ENCODE results near the gene KDM2B.

KDM2B gene

DNA sequence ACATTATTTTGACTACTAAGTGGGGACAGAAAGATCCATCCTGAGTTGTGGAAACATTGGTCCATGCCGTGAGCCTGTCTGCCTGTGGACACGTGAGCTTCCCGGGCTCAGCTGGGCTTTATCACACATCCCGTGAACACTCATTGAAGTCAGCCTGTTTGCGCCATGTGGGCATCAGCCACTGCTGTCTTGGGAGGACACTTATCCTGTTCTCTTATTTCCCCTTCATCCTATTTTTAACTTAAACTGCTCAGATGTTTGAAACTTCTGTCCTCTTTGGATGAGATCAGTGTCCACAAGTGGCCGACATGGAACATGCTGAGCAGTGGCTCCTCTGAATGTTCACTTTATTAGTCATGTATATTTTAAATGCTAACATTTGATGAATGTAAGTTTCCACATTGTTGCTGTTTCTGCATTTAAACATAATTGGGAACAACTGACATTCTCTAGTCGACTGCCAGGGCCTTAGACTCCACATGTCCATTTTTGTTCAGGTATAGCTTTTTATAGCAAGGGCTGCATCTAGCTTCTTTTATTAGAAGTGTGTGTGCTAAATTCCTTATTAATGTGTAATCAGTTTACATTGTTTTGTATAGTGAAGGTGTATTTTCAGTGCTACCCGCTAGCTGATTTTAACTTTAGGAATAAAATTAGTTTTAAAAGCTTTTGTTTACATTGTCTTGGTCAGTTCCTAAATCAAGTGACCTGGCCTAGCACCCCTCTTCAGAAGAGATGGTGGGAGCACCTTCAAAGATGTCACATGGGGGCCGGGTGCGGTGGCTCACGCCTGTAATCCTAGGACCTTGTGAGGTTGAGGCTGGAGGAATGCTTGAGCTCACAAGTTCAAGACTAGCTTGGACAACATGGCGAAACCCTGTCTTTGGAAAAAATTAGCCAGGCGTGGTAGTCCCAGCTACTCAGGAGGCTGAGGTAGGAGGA, 156.9 kb downstream of the KDM2B start:
- ChIA-PET CTCF (interaction anchor here (1.0 to 4.8 kb wide), 9 partner anchors 10 to 33 kb away, joined by 3 to 35 read pairs (median 4); no protein-coding TSS in a partner anchor), POLR2A (no interaction called here)
- TF ChIP-seq CTCF (IDR thresholded peaks at IDR 0.05; ENCODE audit: control extremely low read depth, extremely low read depth, low read depth, missing control alignments) = no peak
- no peak for DNase-seq (ENCODE audit: extremely low spot score)

DNA sequence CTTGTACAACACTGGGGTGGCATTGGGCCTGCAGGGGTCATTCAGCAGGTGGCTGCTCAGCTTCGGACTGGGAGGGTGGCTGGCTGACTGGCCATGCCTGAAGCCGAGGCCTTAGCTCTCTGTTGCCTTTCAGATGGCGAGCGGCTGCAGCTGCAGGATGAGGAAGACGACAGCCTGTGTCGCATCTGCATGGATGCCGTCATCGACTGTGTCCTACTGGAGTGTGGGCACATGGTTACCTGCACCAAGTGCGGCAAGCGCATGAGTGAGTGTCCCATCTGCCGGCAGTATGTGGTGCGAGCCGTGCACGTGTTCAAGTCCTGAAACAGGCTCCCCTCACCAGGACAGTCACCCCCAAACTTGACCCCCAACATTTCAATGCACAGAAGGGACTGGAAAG, 157.6 kb downstream of the KDM2B start:
- no peak for TF ChIP-seq CTCF (IDR thresholded peaks at IDR 0.05; ENCODE audit: control extremely low read depth, extremely low read depth, low read depth, missing control alignments)
- POLR2A ChIA-PET = no interaction called here
- CTCF ChIA-PET = interaction anchor here (1.0 to 4.8 kb wide), 7 partner anchors 10 to 32 kb away, joined by 3 to 35 read pairs (median 5); no protein-coding TSS in a partner anchor
- DNase-seq (ENCODE audit: extremely low spot score) = no peak

DNA sequence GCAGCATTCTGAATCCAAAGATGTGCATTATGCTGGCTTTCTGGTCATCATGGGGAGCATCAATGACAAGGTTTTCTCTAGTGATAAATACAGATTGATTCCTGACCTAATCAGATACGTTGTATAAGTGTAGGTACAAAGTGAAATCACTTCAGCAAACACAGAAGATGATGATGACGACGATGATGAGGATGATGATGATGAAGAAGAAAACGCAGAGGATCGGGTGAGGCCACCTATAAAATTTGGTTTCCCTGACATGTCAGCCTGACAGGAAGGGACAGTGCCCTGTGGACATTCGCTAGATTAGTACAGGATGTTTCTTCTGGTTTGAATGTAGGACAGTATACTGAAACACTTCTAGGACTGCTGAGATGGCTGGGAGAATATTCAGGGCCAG, 160.7 kb downstream of the KDM2B start:
- ChIA-PET CTCF (interaction anchor here (0.9 to 1.2 kb wide), 3 partner anchors 74 to 97 kb away, joined by 3 read pairs; no protein-coding TSS in a partner anchor), POLR2A (no interaction called here)
- no peak for TF ChIP-seq CTCF (IDR thresholded peaks at IDR 0.05; ENCODE audit: control extremely low read depth, extremely low read depth, low read depth, missing control alignments)
- DNase-seq (ENCODE audit: extremely low spot score) = no peak

DNA sequence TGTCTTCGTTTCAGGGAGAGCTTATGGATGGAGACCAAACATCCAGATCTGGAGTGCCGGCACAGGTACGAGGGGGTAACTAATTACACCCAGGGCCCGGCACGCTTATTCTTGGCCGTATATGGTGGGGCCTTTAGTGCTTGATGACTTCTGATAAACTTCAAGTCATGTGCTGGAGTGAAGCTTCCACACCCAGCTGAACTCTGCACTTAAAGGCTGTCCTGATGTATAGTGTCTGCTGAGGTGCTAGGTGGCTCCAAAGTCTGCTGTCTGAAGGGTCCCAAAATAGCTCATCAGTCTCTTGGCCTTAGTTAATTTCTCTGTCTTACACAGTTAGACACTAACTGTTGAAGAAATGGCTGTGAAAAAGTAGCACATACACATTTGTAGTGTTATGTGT, 163.0 kb downstream of the KDM2B start:
- no peak for DNase-seq (ENCODE audit: extremely low spot score)
- ChIA-PET CTCF (interaction anchor here (0.9 to 1.5 kb wide), 3 partner anchors 12 to 28 kb away, joined by 3 to 4 read pairs (median 3); no protein-coding TSS in a partner anchor), POLR2A (interaction anchor here (1.3 kb wide), 1 partner anchor 10 kb away, joined by 3 read pairs; no protein-coding TSS in a partner anchor)
- TF ChIP-seq CTCF (IDR thresholded peaks at IDR 0.05; ENCODE audit: control extremely low read depth, extremely low read depth, low read depth, missing control alignments) = no peak

- no peak for TF ChIP-seq CTCF (IDR thresholded peaks at IDR 0.05; ENCODE audit: control extremely low read depth, extremely low read depth, low read depth, missing control alignments)
- no peak for DNase-seq (ENCODE audit: extremely low spot score)
- ChIA-PET CTCF (interaction anchor here (0.6 to 1.5 kb wide), 3 partner anchors 12 to 267 kb away, joined by 3 to 4 read pairs (median 3); no protein-coding TSS in a partner anchor), POLR2A (interaction anchor here (0.6 kb wide), 1 partner anchor 1019 kb away, joined by 5 read pairs; no protein-coding TSS in a partner anchor)
Measured at GRCh38 chr12:121413917-121414316, 166.9 kb downstream of the KDM2B start.

DNA sequence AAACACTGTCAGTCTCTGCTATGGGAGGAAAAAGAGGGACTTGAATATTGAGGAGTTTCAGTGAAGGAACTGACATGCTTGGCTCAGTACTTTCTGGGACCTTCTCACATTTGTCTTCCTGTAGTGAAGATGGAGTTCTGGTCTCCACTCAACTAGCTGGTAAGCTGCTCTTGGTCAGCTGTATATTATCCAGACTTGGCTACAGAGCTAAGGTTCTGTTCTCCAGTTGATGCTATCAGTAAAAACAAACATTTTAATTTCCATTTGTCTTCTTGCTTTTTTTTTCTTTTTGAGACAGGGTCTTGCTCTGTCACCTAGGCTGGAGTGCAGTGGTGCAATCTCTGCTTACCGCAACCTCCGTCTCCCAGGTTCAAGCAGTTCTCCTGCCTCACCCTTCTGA, 175.6 kb downstream of the KDM2B start:
- no peak for DNase-seq (ENCODE audit: extremely low spot score)
- POLR2A ChIA-PET = no interaction called here
- CTCF ChIA-PET = interaction anchor here (0.8 to 4.3 kb wide), 5 partner anchors 10 to 77 kb away, joined by 3 to 20 read pairs (median 3); no protein-coding TSS in a partner anchor
- TF ChIP-seq CTCF (IDR thresholded peaks at IDR 0.05; ENCODE audit: control extremely low read depth, extremely low read depth, low read depth, missing control alignments) = no peak

Data from GM10248 (cell line).